Mucosa of gallbladder (tissue), 1 donor: Measurements from ENCODE around the gene ZNF292. TPM values are rescaled to one million over a fixed set of nuclear protein-coding genes. Genes with fewer than 3 reads are reported as not detected.
"Not testable (repeated sequence)": the region's sequence is repeated elsewhere in the genome, so short reads cannot be mapped to it uniquely, and the experiment has no call there.

Source experiments
- DNase-seq: peaks from one replicate; pipeline ENCODE4 v3.0.0-alpha.2; 2020; ENCODE audit warnings: low spot score
- total RNA-seq: library from RNA; stranded (reverse); gene quantifications from one replicate; pipeline ENCODE4 v1.2.1, GENCODE V29; 2021
- donor health status: DM: no; HTN: no; CAD: no.

Gene ZNF292
- total RNA-seq, 1 donor from 2014 or later, result 52.3 TPM

DNA sequence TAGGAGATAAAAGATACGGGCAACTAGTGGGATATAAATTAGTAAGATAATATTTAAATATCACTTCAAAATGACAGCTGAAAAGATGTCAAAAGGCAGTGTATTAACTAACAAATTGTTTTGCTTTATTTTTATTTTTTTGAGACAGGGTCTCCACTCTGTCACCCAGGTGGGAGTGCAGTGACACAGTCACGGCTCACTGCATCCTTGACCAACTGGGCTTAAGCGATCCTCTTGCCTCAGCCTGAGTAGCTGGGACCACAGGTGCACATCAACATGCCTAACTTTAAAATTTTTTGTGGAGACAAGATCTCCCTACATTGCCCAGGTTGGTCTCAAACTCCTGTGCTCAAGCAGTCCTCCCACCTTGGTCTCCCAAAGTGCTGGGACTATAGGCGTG lies 5.9 kb downstream of the ZNF292 start:
- no peak for DNase-seq

DNA sequence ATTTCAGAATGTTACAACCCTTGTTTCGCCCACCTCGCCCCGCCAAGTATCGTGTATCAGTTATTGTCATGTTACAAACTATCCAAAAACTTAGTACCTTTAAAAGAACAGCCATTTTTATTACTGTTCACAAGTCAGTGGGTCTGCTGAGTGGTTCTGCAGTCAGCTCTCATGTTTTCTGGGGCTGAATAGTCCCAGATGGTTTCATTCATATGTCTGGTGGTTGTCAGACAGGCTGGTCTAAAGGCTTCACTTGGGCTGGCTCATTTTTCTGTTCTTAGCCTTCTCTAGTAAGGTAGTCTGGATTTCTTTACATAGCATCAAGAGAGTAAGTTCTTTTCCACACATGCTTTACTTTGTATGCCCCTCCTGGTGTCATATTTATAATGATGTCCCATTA lies 8.6 kb downstream of the ZNF292 start:
- DNase-seq, result no peak

DNA sequence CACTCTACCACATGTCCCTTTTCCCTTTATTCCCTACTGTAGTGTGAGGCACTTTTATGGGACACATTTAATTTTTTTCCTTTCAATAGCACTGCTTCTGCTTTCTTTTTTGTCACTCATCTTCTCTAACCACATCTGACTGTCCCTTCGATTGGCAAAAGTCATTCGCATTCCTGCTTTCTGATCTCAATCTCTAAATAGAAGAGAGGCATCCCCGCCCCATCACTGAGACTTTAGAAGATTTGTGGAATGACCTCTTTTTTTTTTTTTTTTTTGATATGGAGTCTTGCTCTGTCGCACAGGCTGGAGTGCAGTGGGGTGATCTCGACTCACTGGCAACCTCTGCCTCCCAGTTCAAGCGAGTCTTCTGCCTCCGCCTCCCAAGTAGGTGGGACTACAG lies 9.1 kb downstream of the ZNF292 start:
- no peak for DNase-seq

DNA sequence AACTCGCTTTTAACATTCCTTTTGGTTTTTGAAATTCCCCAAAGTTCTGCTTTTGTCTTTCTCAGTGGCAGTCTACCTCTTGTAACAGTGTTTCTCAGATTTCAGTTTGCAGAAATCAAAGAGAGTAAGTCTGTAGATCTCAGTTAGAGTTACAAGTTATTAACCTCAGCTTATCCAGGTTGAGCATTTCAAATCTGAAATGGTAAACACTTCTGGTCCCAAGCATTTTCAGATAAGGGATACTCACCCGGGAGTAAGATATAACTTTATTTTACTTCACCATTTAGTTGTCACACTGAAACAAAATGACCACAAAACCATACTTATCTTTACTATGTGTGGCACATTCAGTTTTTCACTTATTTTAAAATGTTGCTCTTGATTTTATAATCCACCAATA lies 9.8 kb downstream of the ZNF292 start:
- no peak for DNase-seq

DNA sequence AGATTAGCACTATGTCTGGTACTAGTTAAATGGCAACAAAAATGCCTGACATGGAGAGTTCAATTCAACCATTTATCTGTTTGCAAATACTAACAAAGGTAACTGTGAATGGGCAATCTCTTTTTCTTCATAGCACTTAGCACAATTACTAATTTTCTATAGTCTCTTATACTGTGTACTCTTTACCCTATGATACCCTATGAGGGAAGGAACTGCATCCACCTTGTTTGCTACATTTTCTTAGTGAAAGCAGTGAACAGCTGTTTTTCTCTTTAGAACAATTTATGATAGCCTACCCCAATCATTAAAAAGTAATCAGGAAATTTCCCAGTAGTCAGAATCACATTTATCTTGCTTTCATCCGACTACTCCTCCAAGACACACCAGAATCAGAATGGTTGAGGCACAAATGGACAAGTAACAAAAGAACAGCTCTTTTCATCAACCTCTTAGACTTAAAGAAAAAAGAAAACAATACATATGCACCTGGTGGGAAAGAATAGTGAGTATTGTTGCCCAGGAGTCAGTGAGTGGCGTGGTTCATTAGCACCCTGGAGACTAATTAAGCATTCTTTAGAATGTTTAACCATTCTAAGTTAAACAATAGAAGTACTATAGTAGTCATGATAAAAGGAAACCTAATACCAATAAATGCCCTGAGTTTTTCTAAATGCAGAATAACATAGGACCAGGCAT lies 16.7 kb downstream of the ZNF292 start:
- no peak for DNase-seq

DNA sequence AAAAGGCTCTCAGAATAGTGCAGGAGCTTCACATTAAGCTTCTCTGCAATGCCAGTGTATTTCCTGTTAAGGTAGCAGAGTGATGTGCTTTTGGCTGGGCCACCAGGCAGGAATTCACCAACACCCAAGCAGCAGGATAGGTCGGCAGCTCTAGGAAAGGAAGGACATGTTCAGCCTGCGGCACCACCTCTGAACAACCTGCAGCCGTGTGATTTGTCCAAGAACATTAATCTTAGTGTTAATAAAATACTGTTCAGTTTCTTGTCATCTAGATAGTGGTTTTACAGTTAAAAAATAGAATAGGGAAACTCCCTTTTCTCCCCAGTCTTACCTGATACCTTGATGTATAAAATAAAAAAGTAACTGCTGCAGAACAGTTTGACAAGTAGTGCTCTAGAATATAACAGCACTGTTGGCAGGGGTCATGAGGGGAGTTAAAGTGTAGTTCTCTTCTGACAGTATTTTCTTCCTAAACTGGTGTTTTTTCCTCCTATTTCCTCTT lies 18.8 kb downstream of the ZNF292 start:
- DNase-seq, result no peak

DNA sequence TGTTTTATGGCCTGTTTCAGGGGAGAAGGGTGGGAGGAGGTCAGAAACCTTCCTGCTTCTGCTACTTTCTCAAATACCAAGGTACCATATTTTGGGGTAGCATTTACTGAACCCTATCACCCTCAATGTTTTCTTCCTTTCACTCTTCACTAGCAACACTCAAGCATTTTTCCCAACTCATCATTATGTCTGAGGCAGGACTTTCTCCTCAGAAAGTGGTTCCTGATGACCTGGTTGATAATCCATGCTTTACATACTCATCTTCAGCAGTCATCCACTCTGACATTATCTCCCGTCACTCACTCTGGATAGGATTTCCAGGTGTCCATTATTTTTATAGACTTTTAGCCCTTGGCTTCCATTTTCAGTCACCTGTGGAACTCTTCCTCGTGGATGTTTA lies 21.1 kb downstream of the ZNF292 start:
- DNase-seq, result no peak

DNA sequence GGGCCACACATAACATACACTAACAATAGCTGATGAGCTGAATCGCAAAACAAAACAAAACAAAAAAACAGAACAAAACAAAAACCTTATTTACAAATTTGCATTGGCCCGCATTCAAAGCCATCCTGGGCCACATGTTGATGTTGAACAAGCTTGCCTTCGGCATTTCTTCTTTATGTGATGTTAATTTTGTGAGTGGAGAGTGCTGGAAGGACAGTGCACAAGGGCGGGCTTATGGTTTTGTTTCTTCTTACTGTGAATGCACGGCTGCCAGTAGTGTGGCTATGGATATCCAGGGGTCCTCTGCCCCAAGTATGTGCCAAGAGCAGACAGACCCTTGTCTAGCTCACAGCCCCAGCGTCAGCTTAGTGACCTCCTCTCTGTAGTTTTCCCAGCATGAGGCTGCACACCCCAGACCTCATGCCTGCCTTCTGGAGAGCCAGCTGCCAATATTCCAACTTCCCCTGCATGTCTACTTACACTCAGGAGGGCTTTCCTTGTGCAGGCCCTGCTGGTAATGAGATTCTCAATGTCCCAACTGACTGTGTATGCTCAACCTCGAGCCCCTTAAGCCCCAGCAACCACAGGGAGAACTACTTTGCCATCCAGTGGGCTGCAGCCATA lies 24.9 kb downstream of the ZNF292 start:
- no peak for DNase-seq

DNA sequence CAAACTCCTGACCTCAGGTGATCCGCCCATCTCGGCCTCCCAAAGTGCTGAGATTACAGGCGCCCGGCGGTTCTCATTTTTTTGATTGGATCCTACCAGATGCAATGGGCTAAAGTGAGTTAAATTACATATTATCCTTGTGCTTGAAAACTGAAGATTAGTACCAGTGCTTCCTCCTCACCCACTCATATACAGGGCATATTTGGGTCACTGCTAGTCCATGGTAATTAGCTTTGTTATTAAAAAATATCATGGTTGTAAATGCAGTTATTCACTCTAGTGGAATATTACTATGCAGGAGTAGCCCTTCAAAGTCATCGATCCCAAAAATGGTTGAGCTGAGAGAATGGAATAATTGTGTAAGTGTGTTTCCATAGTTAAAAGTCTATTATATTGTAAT lies 26.5 kb downstream of the ZNF292 start:
- DNase-seq, result no peak

DNA sequence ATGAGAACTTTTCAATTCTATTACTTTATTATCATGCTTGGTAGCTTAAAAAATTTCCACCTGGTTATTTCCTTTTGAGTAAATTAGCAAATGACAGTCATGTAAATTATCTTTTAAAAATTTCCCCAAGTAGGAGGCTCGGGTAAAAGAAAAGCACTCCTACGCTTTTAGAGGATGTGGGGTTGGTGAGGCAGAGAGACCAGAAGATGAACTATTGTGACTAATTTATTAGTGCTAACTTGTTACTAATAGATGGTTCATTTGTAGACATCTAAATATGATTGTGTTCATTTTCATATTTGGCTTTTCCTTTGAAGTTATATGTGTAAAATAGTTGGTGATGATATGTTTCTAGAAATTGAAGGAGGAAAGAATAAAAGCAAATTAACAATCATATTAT lies 27.0 kb downstream of the ZNF292 start:
- no peak for DNase-seq

DNA sequence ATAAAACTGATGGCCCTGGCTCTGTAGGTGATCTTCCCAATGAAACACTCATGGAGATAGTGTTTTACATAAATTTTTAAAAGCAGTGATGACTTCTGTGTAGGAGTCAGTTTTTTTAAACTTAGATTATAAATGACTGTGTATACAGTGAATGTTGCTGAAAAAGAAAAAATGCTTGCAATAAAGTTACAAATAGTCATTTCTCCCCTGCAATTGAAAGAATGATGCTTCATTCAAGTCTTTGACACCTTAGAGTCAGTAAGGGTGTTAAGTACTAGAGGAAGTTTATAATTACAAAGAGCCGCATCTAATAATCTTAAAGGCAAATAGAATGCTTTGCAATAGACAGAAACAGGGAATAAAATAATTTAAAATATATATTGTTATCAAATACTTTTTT lies 27.6 kb downstream of the ZNF292 start:
- DNase-seq, result no peak

DNA sequence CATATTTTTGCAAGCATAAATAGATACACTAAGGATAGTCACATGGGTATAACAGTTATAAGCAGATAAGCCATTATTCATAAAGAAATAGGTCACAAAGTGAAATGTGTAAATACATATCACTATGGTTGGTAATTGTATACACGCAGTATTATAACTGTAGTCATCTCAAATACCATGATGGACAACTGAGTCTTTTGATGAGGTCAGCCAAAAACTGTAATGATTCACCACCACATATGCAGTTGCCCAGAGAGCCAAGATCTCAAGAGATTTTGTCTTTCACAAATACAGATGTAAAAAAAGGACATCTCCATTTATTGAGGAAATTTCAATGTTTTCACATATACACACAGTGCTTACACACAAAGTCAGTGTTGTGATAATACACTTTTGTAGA lies 28.3 kb downstream of the ZNF292 start:
- no peak for DNase-seq

DNA sequence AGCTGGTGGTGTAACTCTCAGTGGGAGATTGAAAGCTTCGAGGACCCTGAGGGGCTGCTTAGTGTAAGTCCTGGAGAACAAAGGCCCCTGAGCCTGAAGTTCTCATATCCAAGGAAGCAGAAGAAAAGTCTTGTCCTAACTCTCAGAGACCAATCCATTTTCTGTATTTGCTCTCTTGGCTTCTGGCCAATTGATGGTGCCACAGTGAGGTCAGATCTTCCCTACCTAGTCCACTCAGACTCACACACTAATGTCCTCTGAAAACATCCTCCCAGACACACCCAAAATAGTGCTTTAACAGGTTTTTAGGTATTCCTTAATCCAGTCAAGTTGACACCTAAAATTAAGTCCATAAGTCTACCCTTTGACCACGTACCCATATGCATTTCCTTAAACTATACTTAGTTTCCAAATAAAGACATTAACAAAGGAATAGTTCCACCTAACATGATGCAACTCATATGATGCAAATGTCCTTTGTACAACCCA lies 29.4 kb downstream of the ZNF292 start:
- DNase-seq, result no peak

DNA sequence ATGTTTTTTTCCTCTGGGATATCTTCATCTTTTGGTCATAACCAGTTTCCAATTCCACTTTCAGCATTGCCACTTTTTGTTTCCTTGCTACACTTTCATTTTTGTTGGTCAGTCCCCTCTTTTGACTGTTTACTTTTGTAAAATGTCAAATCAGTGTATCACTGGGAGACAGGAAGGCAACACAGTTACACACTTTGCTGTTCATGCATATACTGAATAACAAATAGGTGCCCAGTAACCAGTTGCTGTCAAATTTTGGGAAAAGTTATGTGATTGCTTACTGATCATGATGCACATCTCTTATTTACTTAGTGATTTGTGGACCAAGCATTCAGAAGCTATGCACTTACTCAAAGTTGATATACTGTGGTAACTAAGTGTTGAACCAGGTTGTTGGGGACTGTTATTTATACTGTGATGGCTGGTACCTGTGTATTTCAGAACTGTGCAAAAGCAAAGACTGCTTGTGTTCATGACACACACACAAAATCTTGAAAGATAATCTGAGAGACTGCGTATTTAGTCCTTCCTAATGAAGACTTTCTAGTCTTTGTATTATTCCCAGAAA lies 41.0 kb downstream of the ZNF292 start:
- no peak for DNase-seq

DNA sequence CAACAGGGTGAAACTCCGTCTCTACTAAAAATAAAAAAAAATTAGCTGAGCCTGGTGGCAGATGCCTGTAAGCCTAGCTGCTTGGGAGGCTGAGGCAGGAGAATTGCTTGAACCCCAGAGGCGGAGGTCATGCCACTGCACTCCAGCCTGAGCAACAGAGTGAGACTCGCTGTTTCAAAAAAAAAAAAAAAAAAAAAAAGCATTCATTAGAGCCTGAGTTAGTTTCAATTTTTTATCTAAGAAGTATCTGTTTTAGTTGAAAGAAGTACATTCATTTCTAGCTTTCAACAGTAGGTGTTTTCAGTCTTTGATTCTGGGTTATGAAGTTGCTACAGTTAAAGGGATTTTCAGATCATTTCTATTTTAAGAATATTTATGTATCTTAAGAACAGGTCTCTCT lies 42.2 kb downstream of the ZNF292 start:
- no peak for DNase-seq

DNA sequence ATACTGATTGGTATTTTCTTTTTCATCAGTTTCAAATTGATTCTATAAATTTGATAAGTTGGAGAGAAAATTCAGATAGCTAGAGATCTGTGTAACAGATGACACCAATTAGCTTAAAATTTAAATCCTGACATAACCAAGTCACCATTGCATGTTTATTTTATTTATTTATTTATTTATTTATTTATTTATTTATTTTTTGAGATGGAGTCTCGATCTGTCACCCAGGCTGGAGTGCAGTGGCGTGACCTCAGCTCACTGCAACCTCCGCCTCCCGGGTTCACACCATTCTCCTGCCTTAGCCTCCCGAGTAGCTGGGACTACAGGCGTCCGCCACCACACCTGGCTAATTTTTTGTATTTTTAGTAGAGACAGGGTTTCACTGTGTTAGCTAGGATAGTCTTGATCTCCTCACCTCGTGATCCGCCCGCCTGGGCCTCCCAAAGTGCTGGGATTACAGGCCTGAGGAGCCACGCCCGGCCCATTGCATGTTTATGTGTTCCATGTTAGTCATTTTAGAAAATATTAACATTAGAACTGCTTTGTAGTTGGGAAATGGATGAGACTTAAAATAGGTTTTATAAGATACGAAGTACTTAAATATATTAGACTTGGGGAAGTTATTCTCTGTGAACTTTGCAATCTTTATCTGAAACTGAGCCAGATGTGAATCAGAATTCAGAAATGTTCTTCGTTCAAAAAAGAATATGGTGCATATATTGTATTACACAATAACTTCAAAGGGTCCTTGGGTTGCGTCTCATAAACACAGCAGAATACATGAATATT lies 42.9 kb downstream of the ZNF292 start:
- DNase-seq, result not testable (repeated sequence)

DNA sequence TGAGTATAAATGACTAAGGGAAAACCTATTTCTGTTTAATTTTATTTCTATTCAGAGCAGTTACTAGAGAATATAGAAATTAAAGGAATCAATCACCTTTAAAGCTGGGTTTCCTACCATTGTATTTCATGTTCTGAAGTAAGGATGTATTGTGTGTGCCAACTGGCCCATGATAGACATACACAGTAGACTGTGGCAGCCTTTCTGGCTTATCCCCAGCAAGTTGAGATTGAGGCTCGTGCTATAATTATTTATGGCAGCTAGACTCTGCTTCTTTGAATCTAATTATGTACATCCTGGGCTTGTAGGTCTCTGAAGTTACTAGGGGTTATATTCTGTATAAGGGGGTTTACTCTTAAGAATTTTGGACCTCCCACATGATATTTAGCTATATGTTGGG lies 44.4 kb downstream of the ZNF292 start:
- no peak for DNase-seq

DNA sequence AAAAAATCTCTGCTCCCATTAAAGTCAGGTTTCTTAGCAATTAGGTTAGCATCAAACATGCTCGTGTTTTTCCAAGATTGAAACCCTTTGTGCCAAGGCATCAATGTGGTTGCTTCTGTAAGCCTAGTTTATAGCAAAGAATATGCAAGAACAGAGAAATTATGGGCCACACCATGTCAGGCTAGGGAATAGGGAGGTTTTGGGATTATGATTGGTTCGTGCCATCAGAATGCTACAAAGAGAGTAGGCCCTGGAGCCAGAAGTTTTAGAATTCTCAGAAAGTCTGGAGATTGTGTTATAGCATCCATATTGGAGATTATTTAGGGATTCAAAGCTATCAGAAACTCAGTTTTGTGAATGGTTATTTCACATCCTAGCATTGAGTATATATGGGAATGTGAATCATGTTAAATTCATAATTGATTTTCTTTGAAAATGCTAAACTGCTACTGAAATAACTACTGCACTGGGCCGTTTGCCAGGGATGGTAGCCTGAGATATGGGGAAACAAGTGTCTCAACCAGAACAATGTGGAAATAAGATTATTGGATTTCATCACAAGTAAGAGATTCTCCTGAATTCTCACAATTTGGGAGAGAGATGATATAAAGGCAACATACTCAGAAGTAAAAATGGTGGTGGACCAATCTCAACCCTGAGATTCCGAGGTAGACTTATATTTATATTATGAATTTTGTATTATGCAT lies 45.3 kb downstream of the ZNF292 start:
- DNase-seq, result no peak

DNA sequence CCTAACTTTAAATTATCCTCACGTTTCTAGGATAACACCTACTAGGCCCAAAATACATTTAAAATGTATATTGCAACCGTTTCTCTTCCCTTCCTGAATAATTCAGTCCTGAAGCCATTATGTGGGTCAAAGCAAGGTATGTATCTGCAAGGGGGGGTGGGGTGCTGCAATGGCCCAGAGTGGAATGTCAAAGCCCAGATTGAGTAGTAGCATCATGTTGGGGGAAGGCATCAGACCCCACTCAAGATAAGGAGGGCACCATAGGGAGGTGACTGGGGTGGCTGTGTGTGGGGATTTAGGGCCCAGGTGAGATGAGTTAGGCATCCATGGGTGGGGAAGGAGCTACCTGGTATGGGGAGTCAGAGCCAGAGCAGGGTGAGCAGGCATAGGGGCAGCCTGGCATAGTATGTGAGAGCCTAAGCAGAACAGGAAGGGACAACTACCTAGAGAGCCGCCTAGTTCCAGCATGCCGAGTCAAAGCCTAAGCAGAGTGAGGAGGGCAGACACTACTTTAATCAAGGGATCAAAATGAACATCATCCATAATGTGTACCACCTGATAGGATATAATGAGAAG lies 48.2 kb downstream of the ZNF292 start:
- DNase-seq, result no peak

DNA sequence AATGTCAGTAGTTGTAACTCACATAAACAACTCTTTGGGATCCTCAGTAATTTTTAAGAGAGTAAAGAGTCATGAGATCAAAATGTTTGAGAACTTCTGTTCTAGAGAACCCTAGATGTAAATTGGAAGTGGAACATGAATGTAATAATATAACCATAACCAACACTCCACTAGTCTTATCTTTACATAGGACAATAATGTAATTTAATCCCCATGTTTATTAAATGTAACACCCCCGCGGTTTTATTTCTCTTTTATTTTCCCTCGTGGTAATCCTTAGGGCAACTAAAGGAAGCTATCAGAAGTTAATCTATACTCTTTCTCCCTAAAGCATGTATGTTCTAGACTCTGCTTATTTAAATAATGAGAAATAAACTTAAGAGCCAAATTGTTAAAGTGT lies 54.4 kb downstream of the ZNF292 start:
- DNase-seq, result no peak

DNA sequence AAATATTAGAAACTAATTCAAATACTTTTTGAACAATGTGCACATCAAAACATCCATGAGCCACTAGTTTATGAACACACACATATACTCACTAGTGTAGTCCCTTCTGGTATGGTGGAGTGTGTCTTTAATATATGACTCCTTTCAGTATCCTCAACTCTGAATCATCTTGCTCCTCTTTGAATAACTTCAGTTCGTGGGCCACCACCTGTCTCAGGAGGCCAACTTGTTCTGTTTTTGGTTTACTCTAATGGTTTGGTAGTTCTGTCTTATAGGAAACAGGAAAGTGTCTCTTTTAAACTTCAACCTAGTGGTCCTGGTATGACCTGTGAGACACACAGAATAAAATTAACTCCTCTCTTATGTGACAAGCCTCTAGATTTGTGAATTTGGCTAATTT lies 55.6 kb downstream of the ZNF292 start:
- no peak for DNase-seq
